GM19099 (cell line): Measurements from ENCODE around the gene UBE2D2.

ENCODE experiments used
- POLR2A ChIP-seq: IDR thresholded peaks from 3 replicates; pipeline ENCODE4 v1.6.1; 2011; ENCODE audit warnings: low read depth; ENCODE audit not compliant: insufficient read length; ENCODE audit errors: extremely low read depth

UBE2D2 gene

GRCh38 chr5:139650031-139650688 is 89.0 kb downstream of the UBE2D2 start:
- TF ChIP-seq POLR2A: no peak

- TF ChIP-seq POLR2A: peak; percentile 44
Measured at GRCh38 chr5:139650689-139651042, 89.5 kb downstream of the UBE2D2 start.

- no peak for TF ChIP-seq POLR2A
Measured at GRCh38 chr5:139651043-139651834, 90.1 kb downstream of the UBE2D2 start.

GRCh38 chr5:139651853-139652787 is 91.0 kb downstream of the UBE2D2 start:
- no peak for TF ChIP-seq POLR2A

- peak; percentile 37 for TF ChIP-seq POLR2A
Measured at GRCh38 chr5:139652788-139653241, 91.7 kb downstream of the UBE2D2 start.

- TF ChIP-seq POLR2A: no peak
Measured at GRCh38 chr5:139653616-139654015, 92.5 kb downstream of the UBE2D2 start.

GRCh38 chr5:139654464-139654863 is 93.3 kb downstream of the UBE2D2 start:
- TF ChIP-seq POLR2A: no peak

- TF ChIP-seq POLR2A: no peak
Measured at GRCh38 chr5:139654871-139655491, 93.8 kb downstream of the UBE2D2 start.

GRCh38 chr5:139655727-139656271 is 94.7 kb downstream of the UBE2D2 start:
- no peak for TF ChIP-seq POLR2A

- no peak for TF ChIP-seq POLR2A
Measured at GRCh38 chr5:139657363-139658321, 96.5 kb downstream of the UBE2D2 start.

- TF ChIP-seq POLR2A: no peak
Measured at GRCh38 chr5:139658501-139658927, 97.4 kb downstream of the UBE2D2 start.

- peak; percentile 31 for TF ChIP-seq POLR2A
Measured at GRCh38 chr5:139658928-139659667, 98.0 kb downstream of the UBE2D2 start.

GRCh38 chr5:139659695-139660101 is 98.6 kb downstream of the UBE2D2 start:
- no peak for TF ChIP-seq POLR2A
